HUES6 (cell line): Measurements from ENCODE around the gene C1orf226.

Experiments used
- H3K27ac ChIP-seq: 2 replicates; pipeline ENCODE4 v1.7.0; 2013; ENCODE audit warnings: low read depth, mild to moderate bottlenecking, low read length, inconsistent platforms
- H3K27me3 ChIP-seq: 2 replicates; pipeline ENCODE4 v1.6.1; 2013; ENCODE audit warnings: low read length; ENCODE audit not compliant: control insufficient read depth, insufficient read depth
- H3K36me3 ChIP-seq: 2 replicates; pipeline ENCODE4 v1.6.1; 2013; ENCODE audit warnings: low read length; ENCODE audit not compliant: control insufficient read depth, insufficient read depth
- H3K4me1 ChIP-seq: 2 replicates; pipeline ENCODE4 v1.6.1; 2013; ENCODE audit warnings: low read length; ENCODE audit not compliant: control insufficient read depth, insufficient read depth
- H3K4me3 ChIP-seq: 2 replicates; pipeline ENCODE4 v1.5.1; 2013; ENCODE audit warnings: low read depth, low read length
- H3K9ac ChIP-seq: one replicate; pipeline ENCODE4 v1.6.1; 2013; ENCODE audit warnings: mild to moderate bottlenecking, low read length
- H3K9me3 ChIP-seq: 2 replicates; pipeline ENCODE4 v1.6.1; 2013; ENCODE audit warnings: low read depth, low read length; ENCODE audit not compliant: control insufficient read depth, insufficient read depth

The C1orf226 gene

DNA sequence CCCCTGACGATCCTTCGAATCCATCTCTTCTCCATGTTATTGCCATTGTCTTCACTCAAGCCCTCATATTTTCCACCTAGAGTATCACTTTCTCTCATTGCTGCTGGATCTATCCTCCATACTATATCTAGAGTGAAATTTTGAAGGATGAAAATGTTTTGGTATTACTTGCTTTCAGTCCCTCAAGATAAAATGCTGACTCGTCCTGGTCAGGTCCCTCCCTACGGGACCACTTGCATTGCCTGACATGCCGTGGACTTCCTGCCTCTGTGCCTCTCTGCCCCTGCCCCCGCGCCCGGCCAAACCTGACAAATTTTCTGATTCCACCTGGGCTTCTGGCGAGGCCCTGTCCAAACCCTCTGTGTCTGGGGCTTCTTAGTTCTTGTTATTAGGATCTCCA is 28.4 kb upstream of the C1orf226 start:
- Histone ChIP-seq H3K27ac (no peak overlapping the region), H3K27me3 (no peaks in the 10 kb centered on the region), H3K9ac (no peak overlapping the region), H3K4me3 (no peak overlapping the region), H3K36me3 (peaks cover 6% of the 10 kb centered on the region), H3K9me3 (no peaks in the 10 kb centered on the region), H3K4me1 (peaks cover 25% of the 10 kb centered on the region; the same call in 1 of the 2 replicates)

DNA sequence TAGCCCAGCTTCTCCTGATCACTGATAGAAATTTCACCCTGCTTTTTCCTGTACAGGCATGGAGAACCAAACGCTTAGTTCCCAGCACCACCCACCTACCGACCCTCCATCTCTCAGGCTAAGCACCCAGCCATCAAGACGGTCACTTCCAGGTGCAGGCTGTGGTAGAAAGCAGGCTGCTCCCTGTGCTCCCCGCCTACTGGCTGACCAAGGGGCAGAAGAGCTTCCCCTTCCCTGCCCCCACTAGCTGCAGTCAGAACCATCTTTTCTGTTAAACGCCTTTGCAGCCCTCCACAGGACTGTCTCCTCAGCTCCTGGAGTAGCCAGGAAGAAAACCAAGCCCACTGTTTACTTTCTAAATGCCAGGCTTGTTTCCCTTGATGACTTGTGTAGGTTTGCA is 27.8 kb upstream of the C1orf226 start:
- no peak overlapping the region for H3K9ac ChIP-seq
- H3K4me3 ChIP-seq = no peak overlapping the region
- H3K4me1 ChIP-seq = peaks cover 25% of the 10 kb centered on the region; the same call in 1 of the 2 replicates
- H3K27ac ChIP-seq = no peak overlapping the region; the same call in 1 of the 2 replicates
- no peaks in the 10 kb centered on the region for H3K27me3 ChIP-seq
- peaks cover 6% of the 10 kb centered on the region for H3K36me3 ChIP-seq
- no peaks in the 10 kb centered on the region for H3K9me3 ChIP-seq

DNA sequence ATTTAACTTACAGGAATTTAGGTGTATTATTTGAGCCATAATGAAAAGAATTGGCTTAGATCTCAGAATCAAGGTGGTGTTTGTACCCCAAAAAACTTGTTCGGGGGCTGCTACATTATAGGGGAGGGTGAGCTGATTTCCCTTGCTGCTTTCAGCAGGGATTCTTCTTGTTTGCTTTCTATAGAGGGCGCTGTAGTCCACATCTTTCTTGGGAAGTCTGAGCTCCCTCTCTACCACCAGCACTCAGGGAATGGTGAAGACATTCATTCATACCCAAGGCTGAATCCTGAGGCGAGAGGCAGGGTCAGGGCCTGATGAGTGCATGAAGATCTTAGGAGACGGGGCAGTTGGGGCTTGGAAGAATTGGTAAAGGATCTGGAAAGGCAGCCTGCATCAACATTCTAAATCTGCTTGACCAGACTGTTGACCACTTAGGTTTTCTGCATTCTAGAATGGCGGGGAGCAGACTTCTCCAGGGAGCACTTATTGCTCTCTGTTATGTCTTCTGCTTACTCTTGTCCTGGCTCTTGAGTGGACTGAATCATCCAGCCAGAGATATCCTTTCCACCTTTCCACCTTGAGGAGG is 23.8 kb upstream of the C1orf226 start:
- no peak overlapping the region for H3K27ac ChIP-seq
- H3K9ac ChIP-seq = no peak overlapping the region
- no peaks in the 10 kb centered on the region for H3K27me3 ChIP-seq
- no peak overlapping the region for H3K4me3 ChIP-seq
- H3K4me1 ChIP-seq = peaks cover 12% of the 10 kb centered on the region; the same call in 1 of the 2 replicates
- no peaks in the 10 kb centered on the region for H3K9me3 ChIP-seq
- peaks cover 11% of the 10 kb centered on the region for H3K36me3 ChIP-seq

DNA sequence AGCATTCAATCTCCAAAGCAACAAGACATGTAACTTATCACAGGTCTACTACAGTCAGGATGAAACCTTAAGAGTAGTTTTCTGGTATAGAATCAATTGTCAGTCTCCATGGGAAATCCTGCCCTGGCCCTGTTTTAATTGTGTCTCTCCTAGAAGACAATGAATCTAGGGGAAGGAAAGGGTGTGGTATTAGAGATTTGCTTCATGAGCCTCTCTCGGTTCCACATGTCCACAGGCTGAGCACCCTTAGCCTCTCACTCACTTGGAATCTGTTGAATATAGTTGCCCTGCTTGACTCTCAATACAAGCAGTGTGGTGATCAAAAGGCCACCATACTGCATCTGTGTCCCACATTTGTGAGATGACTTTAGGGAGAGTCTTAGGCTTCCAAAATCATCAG is 22.6 kb upstream of the C1orf226 start:
- no peak overlapping the region for H3K9ac ChIP-seq
- H3K9me3 ChIP-seq = no peaks in the 10 kb centered on the region
- H3K4me1 ChIP-seq = peaks cover under 1% of the 10 kb centered on the region; the same call in 1 of the 2 replicates
- H3K27me3 ChIP-seq = no peaks in the 10 kb centered on the region
- no peak overlapping the region for H3K4me3 ChIP-seq
- no peak overlapping the region for H3K27ac ChIP-seq
- peaks cover 11% of the 10 kb centered on the region for H3K36me3 ChIP-seq

DNA sequence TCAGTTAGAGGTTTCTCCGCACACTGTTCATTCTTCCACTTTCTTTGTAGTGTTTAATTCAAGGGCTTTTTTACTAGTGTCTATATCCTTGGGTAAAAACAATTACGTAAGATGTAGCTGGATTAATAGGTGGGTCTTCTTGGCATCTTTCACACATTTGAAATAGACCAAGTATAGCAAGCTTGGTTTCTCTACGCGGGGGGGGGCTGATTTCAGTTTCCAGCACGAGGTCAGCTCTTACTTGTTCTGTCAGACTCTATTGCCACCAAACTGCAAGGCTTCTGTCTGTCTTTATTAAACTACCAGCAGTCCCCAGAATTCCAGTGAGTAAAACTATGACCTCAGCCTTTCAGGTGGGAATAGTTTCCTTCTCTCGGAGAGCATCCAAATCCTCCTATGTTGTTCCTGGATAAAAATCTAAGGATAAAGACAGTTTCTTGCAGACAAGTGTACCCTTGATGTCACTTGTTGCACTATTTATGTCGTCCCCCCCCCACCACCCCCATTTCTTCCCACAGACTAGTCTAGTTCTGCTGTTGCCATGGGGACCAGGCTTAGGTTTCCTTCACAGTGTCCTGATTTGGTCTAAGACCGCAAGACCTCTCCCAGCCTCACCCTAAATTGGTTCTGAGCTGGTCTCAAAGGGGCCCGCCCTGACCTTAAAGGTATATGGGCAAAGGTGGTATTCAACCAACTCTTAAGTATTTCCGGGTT is 21.8 kb upstream of the C1orf226 start:
- Histone ChIP-seq H3K4me1 (no peaks in the 10 kb centered on the region), H3K27me3 (no peaks in the 10 kb centered on the region), H3K27ac (no peak overlapping the region), H3K36me3 (peaks cover 11% of the 10 kb centered on the region), H3K9ac (no peak overlapping the region), H3K9me3 (no peaks in the 10 kb centered on the region), H3K4me3 (no peak overlapping the region)

DNA sequence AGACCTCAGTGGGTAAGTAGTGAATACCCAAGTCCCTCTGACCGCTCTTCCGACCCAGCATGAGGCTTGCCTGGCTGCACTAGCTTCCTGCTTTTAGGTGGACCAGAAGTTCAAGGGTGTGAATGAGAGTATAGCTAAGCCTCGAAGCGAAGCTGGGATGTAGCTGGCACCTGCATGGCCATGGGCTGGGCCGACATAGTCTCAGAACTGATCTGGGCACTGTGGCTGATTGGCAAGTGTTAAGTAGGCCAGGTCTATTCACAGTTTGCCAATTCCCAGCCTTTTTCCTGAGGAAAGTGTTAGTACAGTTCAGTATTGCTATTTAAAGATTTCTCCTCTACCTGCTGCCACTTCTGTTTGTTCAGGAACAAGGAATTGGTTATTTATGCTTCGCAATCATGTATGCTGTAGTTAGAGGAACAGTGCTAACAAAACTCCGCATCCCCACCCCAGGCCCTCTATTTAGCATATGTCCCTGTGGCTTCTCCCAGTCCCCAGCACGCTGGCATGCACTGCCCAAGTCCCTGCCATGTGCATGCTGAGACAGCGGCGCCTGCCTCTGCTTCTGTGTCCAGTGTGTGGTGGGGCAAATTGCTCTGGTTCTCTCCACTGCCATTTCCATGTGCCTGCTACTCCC is 21.2 kb upstream of the C1orf226 start:
- Histone ChIP-seq H3K9ac (no peak overlapping the region), H3K27ac (no peak overlapping the region), H3K4me1 (no peaks in the 10 kb centered on the region), H3K4me3 (no peak overlapping the region), H3K36me3 (peaks cover 7% of the 10 kb centered on the region), H3K9me3 (no peaks in the 10 kb centered on the region), H3K27me3 (no peaks in the 10 kb centered on the region)

DNA sequence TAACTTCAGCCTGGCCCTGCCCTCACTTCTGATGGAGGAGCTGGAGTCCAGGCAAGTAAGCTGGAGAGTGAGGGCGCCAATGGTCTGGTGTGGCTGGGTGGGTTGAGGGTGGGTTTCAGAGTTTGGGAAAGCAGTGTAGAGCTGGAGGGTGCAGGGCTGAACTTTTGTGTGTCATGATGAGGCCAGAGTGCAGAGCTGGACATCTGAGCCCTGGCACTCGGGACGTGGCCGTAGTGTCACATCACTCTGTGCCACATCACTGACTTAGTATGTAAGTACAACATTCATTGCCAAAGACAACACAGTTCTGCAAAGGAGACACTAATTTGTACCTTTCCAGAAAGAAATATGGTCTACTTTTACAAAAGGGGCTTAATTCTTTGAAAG is 20.7 kb upstream of the C1orf226 start:
- no peaks in the 10 kb centered on the region for H3K9me3 ChIP-seq
- H3K4me3 ChIP-seq = no peak overlapping the region
- no peaks in the 10 kb centered on the region for H3K27me3 ChIP-seq
- H3K4me1 ChIP-seq = no peaks in the 10 kb centered on the region
- H3K9ac ChIP-seq = no peak overlapping the region
- no peak overlapping the region for H3K27ac ChIP-seq
- peaks cover 5% of the 10 kb centered on the region; the same call in 1 of the 2 replicates for H3K36me3 ChIP-seq

DNA sequence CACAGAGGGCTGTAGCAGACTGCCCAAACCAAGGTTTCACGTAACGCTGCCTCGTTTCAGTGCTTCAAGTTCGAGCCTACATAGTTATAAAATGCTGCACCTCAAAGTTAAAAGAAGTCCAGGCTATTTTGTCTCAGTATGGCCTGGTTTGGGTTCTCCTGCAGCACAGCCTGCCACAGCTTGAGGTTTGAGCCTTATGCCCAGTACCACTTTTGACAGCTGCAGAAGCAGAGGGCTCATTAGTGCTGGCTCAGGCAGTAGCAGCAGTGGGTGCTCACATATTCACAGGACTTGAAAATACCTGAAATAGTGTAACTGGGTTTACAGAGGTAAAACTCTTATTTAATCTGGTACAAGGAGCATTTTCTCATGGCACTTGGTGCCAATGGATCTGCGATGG is 20.2 kb upstream of the C1orf226 start:
- Histone ChIP-seq H3K4me1 (no peaks in the 10 kb centered on the region), H3K27ac (no peak overlapping the region), H3K9me3 (no peaks in the 10 kb centered on the region), H3K27me3 (no peaks in the 10 kb centered on the region), H3K9ac (no peak overlapping the region), H3K4me3 (no peak overlapping the region), H3K36me3 (peaks cover 5% of the 10 kb centered on the region; the same call in 1 of the 2 replicates)

DNA sequence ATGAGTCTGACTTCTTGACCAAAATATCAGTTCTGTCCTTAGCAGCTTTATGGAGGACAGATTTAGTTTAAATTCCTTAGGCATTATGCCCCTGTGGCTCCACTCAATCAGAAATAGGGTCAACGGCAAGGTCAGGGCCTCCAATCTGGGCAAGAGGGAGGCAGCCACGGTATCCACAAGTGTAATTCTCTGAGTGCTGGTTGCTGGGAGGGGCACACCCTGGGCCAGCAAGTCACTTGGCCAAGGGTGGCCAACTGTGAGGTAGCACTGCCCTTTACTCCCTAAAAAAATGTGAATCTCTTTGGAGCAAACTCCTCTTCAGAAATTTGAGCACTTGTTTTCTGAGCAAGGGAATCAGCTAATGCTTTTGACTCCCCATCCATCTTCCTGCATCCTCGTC is 17.7 kb upstream of the C1orf226 start:
- Histone ChIP-seq H3K36me3 (peaks cover 18% of the 10 kb centered on the region; the same call in 1 of the 2 replicates), H3K27me3 (no peaks in the 10 kb centered on the region), H3K9me3 (no peaks in the 10 kb centered on the region), H3K4me3 (no peak overlapping the region), H3K9ac (no peak overlapping the region), H3K4me1 (no peaks in the 10 kb centered on the region), H3K27ac (no peak overlapping the region)

DNA sequence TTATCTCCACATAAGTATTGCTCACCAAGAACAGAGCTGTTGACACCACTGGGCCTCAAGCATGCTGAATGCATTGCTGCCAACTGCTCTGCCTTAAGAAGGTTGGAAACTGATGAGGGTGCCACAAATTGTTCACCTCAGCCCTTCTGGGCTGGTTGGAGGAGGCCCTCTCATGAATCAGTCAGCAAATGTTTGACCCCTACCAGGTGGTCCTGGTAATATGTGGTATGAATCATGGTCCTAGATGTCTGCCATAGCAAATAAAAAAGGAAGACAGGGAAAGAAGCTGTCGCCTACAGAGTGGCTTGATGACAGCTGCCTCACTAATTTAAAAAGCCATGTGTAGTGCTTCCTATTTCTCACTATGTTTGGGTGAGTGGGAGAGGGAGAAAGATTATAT is 17.0 kb upstream of the C1orf226 start:
- Histone ChIP-seq H3K4me3 (no peak overlapping the region), H3K27me3 (no peaks in the 10 kb centered on the region), H3K4me1 (no peaks in the 10 kb centered on the region), H3K9me3 (no peaks in the 10 kb centered on the region), H3K9ac (no peak overlapping the region), H3K27ac (no peak overlapping the region), H3K36me3 (peaks cover 13% of the 10 kb centered on the region; the same call in 1 of the 2 replicates)
